H1 (cell line): ENCODE data around the gene KLHL29. TPM values are rescaled to one million over a fixed set of nuclear protein-coding genes. Genes with fewer than 3 reads are reported as not detected.

Experiments used
- CTCF ChIA-PET: fragments of 300-600 bp; sonication (Branson Sonifier 250); formaldehyde crosslinking; loops from one replicate; lab custom pipeline; 2021; ENCODE audit not compliant: partially characterized antibody; lab: Charles Lee
- POLR2A ChIA-PET: fragments of 300-600 bp; sonication (Branson Sonifier 250); formaldehyde crosslinking; loops from one replicate; lab custom pipeline; 2021; ENCODE audit warnings: inconsistent platforms; ENCODE audit not compliant: partially characterized antibody; lab: Charles Lee
- DNase-seq, 2 experiments: peaks; one replicate each; pipeline versions ENCODE4 v3.0.0 to v3.0.0-alpha.2; 2010 to 2022; ENCODE audit warnings: low spot score in 2 of 2, low read depth in 1 of 2, mixed read lengths in 1 of 2
- FAIRE-seq: peaks from 2 replicates; lab custom pipeline; 2011; peaks lifted over from hg19 to GRCh38; lab: Jason Lieb, UNC
- H2AFZ ChIP-seq: 2 replicates; pipeline ENCODE4 v1.8.1; 2012; ENCODE audit warnings: low read length, inconsistent platforms
- H2AK5ac ChIP-seq: 2 replicates; pipeline ENCODE4 v1.6.1; 2013; ENCODE audit warnings: low read depth, low read length
- H2BK120ac ChIP-seq: replicated peaks from 2 replicates; pipeline ENCODE3; 2013; ENCODE audit warnings: low read depth, low read length, inconsistent platforms
- H2BK12ac ChIP-seq: 2 replicates; pipeline ENCODE4 v1.6.1; 2013; ENCODE audit warnings: low read depth, low read length
- H2BK15ac ChIP-seq: 2 replicates; pipeline ENCODE4 v1.6.1; 2013; ENCODE audit warnings: low read length
- H2BK20ac ChIP-seq: 2 replicates; pipeline ENCODE4 v1.6.1; 2013; ENCODE audit warnings: low read length
- H2BK5ac ChIP-seq: 2 replicates; pipeline ENCODE4 v1.6.1; 2013; ENCODE audit warnings: low read depth, low read length
- H3K14ac ChIP-seq: 2 replicates; pipeline ENCODE4 v1.6.1; 2013; ENCODE audit warnings: inconsistent platforms; ENCODE audit not compliant: insufficient read length
- H3K18ac ChIP-seq: 2 replicates; pipeline ENCODE4 v1.6.1; 2013; ENCODE audit warnings: low read length; ENCODE audit errors: extremely low read depth
- H3K23ac ChIP-seq: 2 replicates; pipeline ENCODE4 v1.6.1; 2013; ENCODE audit warnings: inconsistent platforms; ENCODE audit not compliant: insufficient read length
- H3K23me2 ChIP-seq: 2 replicates; pipeline ENCODE4 v1.6.1; 2013; ENCODE audit warnings: low read depth, low read length
- H3K27ac ChIP-seq: 2 replicates; pipeline ENCODE4 v1.6.1; 2011; ENCODE audit warnings: low read depth, low read length, inconsistent platforms
- H3K27me3 ChIP-seq, 4 experiments: replicated peaks in 1 of 4; 1 replicate in 1 of 4; 2 replicates in 3 of 4; pipeline versions ENCODE4 v1.6.1 to v1.8.1; 2011 to 2013; ENCODE audit warnings: low read length in 3 of 4, mild to moderate bottlenecking in 3 of 4, inconsistent platforms in 2 of 4, mixed read lengths in 2 of 4, moderate library complexity in 1 of 4; ENCODE audit not compliant: control insufficient read depth in 3 of 4, insufficient read depth in 3 of 4; ENCODE audit errors: extremely low read depth in 1 of 4
- H3K36me3 ChIP-seq, 4 experiments: 2 replicates each; pipeline versions ENCODE4 v1.6.1 to v1.8.1; 2011 to 2013; ENCODE audit warnings: mild to moderate bottlenecking in 4 of 4, low read length in 3 of 4, moderate library complexity in 2 of 4, control low read depth in 1 of 4, inconsistent platforms in 1 of 4; ENCODE audit not compliant: insufficient read depth in 4 of 4, control insufficient read depth in 2 of 4
- H3K4ac ChIP-seq: replicated peaks from 2 replicates; pipeline ENCODE3; 2013; ENCODE audit warnings: low read length, low read depth, mixed read lengths, inconsistent platforms; ENCODE audit not compliant: insufficient read length
- H3K4me1 ChIP-seq, 4 experiments: replicated peaks in 1 of 4; 1 replicate in 1 of 4; 2 replicates in 3 of 4; pipeline versions ENCODE4 v1.6.1 to v1.8.1; 2011 to 2013; ENCODE audit warnings: low read length in 3 of 4, inconsistent platforms in 2 of 4, mixed read lengths in 1 of 4; ENCODE audit not compliant: insufficient read depth in 4 of 4, control insufficient read depth in 3 of 4
- H3K4me2 ChIP-seq, 2 experiments: 2 replicates each; pipeline versions ENCODE4 v1.6.1 to v1.8.1; 2011 to 2013; ENCODE audit warnings: low read depth in 2 of 2, low read length in 2 of 2, control low read depth in 1 of 2, inconsistent platforms in 1 of 2, mild to moderate bottlenecking in 1 of 2; ENCODE audit not compliant: insufficient read depth in 1 of 2
- H3K4me3 ChIP-seq, 4 experiments: fragments of 200-600, 300-600 bp in 1 of 4; sonication (generic), shearing (Covaris generic), sonication (Bioruptor Twin) in 1 of 4; 2 replicates each; pipeline versions ENCODE4 v1.5.1 to v1.8.1; 2011 to 2016; ENCODE audit warnings: low read length in 4 of 4, low read depth in 3 of 4, control low read depth in 2 of 4, inconsistent platforms in 2 of 4, mild to moderate bottlenecking in 2 of 4, mixed read lengths in 1 of 4, moderate library complexity in 1 of 4; ENCODE audit not compliant: insufficient read depth in 2 of 4; ENCODE audit errors: extremely low read depth in 1 of 4
- H3K56ac ChIP-seq: replicated peaks from 2 replicates; pipeline ENCODE3; 2013; ENCODE audit warnings: low read depth, mild to moderate bottlenecking, mixed read lengths, low read length, inconsistent platforms; ENCODE audit not compliant: insufficient read length
- H3K79me1 ChIP-seq: 2 replicates; pipeline ENCODE4 v1.6.1; 2013; ENCODE audit warnings: low read depth, low read length, control low read depth
- H3K79me2 ChIP-seq, 2 experiments: 2 replicates each; pipeline versions ENCODE4 v1.6.1 to v1.8.1; 2012 to 2013; ENCODE audit warnings: low read length in 2 of 2, mild to moderate bottlenecking in 2 of 2, inconsistent platforms in 1 of 2; ENCODE audit not compliant: insufficient read depth in 2 of 2, control insufficient read depth in 1 of 2
- H3K9ac ChIP-seq, 4 experiments: replicated peaks in 1 of 4; 1 replicate in 1 of 4; 2 replicates in 3 of 4; pipeline versions ENCODE4 v1.6.1 to v1.8.1; 2011 to 2013; ENCODE audit warnings: low read depth in 3 of 4, low read length in 3 of 4, control low read depth in 2 of 4, mild to moderate bottlenecking in 2 of 4, moderate library complexity in 2 of 4, inconsistent platforms in 1 of 4; ENCODE audit errors: extremely low read depth in 1 of 4
- H3K9me3 ChIP-seq, 2 experiments: 2 replicates each; pipeline versions ENCODE4 v1.6.1 to v1.8.1; 2012 to 2013; ENCODE audit warnings: mild to moderate bottlenecking in 2 of 2, moderate library complexity in 2 of 2, control low read depth in 1 of 2, inconsistent platforms in 1 of 2, low read depth in 1 of 2, low read length in 1 of 2, mixed read lengths in 1 of 2; ENCODE audit not compliant: insufficient read depth in 2 of 2
- H4K20me1 ChIP-seq, 2 experiments: replicated peaks in 1 of 2; 2 replicates each; pipeline versions ENCODE3 to v1.8.1; 2011 to 2013; ENCODE audit warnings: inconsistent platforms in 2 of 2, low read length in 2 of 2, mild to moderate bottlenecking in 1 of 2; ENCODE audit not compliant: insufficient read depth in 2 of 2, control insufficient read depth in 1 of 2
- H4K5ac ChIP-seq: 2 replicates; pipeline ENCODE4 v1.6.1; 2013; ENCODE audit warnings: low read length, low read depth, mixed read lengths, inconsistent platforms; ENCODE audit not compliant: insufficient read length
- H4K8ac ChIP-seq: 2 replicates; pipeline ENCODE4 v1.8.0; 2013; ENCODE audit warnings: mild to moderate bottlenecking, moderate library complexity, low read length, inconsistent platforms; ENCODE audit not compliant: insufficient read depth; ENCODE audit errors: extremely low read depth
- H4K91ac ChIP-seq: replicated peaks from 2 replicates; pipeline ENCODE3; 2013; ENCODE audit warnings: low read length, mixed read lengths, inconsistent platforms; ENCODE audit not compliant: insufficient read length
- ASH2L ChIP-seq: fragments of 200-600, 300-600 bp; sonication (generic); IDR thresholded peaks from one replicate; pipeline ENCODE4 v1.7.1; 2017; ENCODE audit warnings: low read length
- CTBP2 ChIP-seq: IDR thresholded peaks from 2 replicates; pipeline ENCODE4 v1.7.0; 2011; ENCODE audit warnings: borderline replicate concordance, mild to moderate bottlenecking, moderate library complexity, mixed read lengths, low read length; ENCODE audit not compliant: insufficient read depth, insufficient read length
- SIX5 ChIP-seq: IDR thresholded peaks from 2 replicates; pipeline ENCODE4 v1.6.1; 2011; ENCODE audit warnings: mild to moderate bottlenecking, low read depth, low read length
- WGBS, 2 experiments: shearing (Covaris generic) in 1 of 2; methylation state at CpG; one replicate each; pipeline versions ENCODE4 v1.1.6 to v1.1.7; 2013 to 2015; ENCODE audit warnings: low lambda C conversion rate in 2 of 2, mixed read lengths in 2 of 2, inconsistent platforms in 1 of 2, low coverage in 1 of 2, missing lambda C conversion rate in 1 of 2; ENCODE audit not compliant: insufficient replicate concordance in 2 of 2, insufficient coverage in 1 of 2, insufficient read length in 1 of 2; ENCODE audit errors: extremely low coverage in 1 of 2, missing lambda C conversion rate in 1 of 2; 5-methylcytosine and 5-hydroxymethylcytosine counted together
- polyA plus RNA-seq, 7 experiments: library from polyadenylated mRNA; depleted of rRNA in 3 of 7; stranded (reverse) in 5 of 7; unstranded in 2 of 7; fragments of >200 nt in 5 of 7; fragments of 200-250 nt in 2 of 7; gene quantifications; 1 replicate in 5 of 7; 2 replicates in 1 of 7; 4 replicates in 1 of 7; pipeline versions ENCODE4 v1.2.1 to v1.2.3, GENCODE V29; 2011 to 2013; ENCODE audit warnings: missing spikeins in 2 of 7, mixed read lengths in 2 of 7
- total RNA-seq: library from RNA; stranded (reverse); fragmentation: NEBNext Ultra II Directional; extraction: Animal tissue kit (Norgen Biotek cat#: 25700); gene quantifications from 2 replicates; pipeline ENCODE4 v1.2.1, GENCODE V29; 2021

Gene KLHL29
- total and polyA plus RNA-seq, 2 of the 8 experiments (the other 6 are each of a cell fraction or from before 2014, with no cell fraction given): 1.1 to 4.7 TPM

GRCh38 chr2:23677836-23678235 is 292.9 kb downstream of the KLHL29 start:
- no peaks in the 10 kb centered on the region for H3K36me3 ChIP-seq
- H3K9me3 ChIP-seq: no peaks in the 10 kb centered on the region
- no peaks in the 10 kb centered on the region; a peak in 1 of 7 replicates for H3K27me3 ChIP-seq
- TF ChIP-seq CTBP2 (no peak), SIX5 (no peak), ASH2L (no peak)
- no peak overlapping the region for H2AK5ac ChIP-seq
- no peak overlapping the region for H2BK20ac ChIP-seq
- no peaks in the 10 kb centered on the region for H3K79me2 ChIP-seq
- no peak overlapping the region for H3K56ac ChIP-seq
- H2AFZ ChIP-seq: no peak overlapping the region
- no peak overlapping the region for H3K4ac ChIP-seq
- FAIRE-seq (no peak), DNase-seq (no peak)
- H2BK120ac ChIP-seq: no peak overlapping the region
- POLR2A ChIA-PET: no interaction called here
- H3K4me3 ChIP-seq: no peak overlapping the region
- peaks cover 0 to 8% of the 10 kb centered on the region in 2 experiments for H4K20me1 ChIP-seq
- WGBS, 2 experiments: 77% methylated on average over 2 of the region's 2 CpGs; no CpG with 5 or more reads in 1 of the 2 experiments
- H2BK12ac ChIP-seq: no peak overlapping the region
- no peaks in the 10 kb centered on the region; a peak in 2 of 7 replicates for H3K4me1 ChIP-seq
- H3K27ac ChIP-seq: no peak overlapping the region
- no peak overlapping the region for H3K9ac ChIP-seq
- no peak overlapping the region for H2BK5ac ChIP-seq
- no peak overlapping the region for H3K18ac ChIP-seq
- H3K4me2 ChIP-seq: no peak overlapping the region
- no peak overlapping the region for H3K23ac ChIP-seq
- H2BK15ac ChIP-seq: no peak overlapping the region
- no peak overlapping the region for H3K14ac ChIP-seq
- no peaks in the 10 kb centered on the region for H3K79me1 ChIP-seq
- CTCF ChIA-PET: no interaction called here
- H4K8ac ChIP-seq: no peak overlapping the region
- H3K23me2 ChIP-seq: peaks cover 2% of the 10 kb centered on the region; the same call in 1 of the 2 replicates
- no peak overlapping the region for H4K5ac ChIP-seq
- no peak overlapping the region for H4K91ac ChIP-seq
